HG03558 (cell line): ENCODE measurements around the gene ZAP70.
"Not testable (repeated sequence)": the region's sequence is repeated elsewhere in the genome, so short reads cannot be mapped to it uniquely, and the experiment has no call there.

ENCODE experiments used
- ATAC-seq: cut with Tn5 transposase; IDR thresholded peaks from one replicate; pipeline ENCODE4 v1.9.1; 2021; ENCODE audit warnings: moderate number of reproducible peaks; ENCODE audit not compliant: unreplicated experiment; ENCODE audit errors: extremely low read depth

ZAP70 gene

GRCh38 chr2:97713296-97714083, at the start of gene ZAP70:
TSS of gene ZAP70 (plus strand) at chr2:97713576. CDS start at chr2:97724037, 10,461 bp downstream.
- no peak for ATAC-seq

DNA sequence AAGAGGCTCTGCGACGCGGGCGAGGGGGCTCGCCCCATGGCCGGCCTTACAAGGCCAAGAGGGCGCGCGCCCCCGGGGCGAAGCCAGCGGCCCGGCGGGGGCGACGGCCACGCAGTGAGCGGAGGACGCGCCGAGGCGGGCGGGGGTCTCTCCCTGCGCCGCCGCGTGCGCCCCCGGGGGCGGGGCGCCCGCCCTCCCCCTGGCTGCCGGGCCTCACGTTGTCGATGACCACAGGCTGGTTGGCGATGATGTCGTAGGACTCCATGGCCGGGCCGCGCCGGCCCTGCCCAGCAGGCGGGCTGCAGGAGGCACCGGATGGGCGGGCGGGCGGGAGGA, 49.8 kb upstream of the ZAP70 start:
- peak; percentile 16 for ATAC-seq

GRCh38 chr2:97663962-97664635, 49.3 kb upstream of the ZAP70 start, which contains the start of gene ACTR1B:
TSS of gene ACTR1B (minus strand) at chr2:97664044. CDS start at chr2:97663890, 154 bp downstream.
- peak; percentile 80 for ATAC-seq

DNA sequence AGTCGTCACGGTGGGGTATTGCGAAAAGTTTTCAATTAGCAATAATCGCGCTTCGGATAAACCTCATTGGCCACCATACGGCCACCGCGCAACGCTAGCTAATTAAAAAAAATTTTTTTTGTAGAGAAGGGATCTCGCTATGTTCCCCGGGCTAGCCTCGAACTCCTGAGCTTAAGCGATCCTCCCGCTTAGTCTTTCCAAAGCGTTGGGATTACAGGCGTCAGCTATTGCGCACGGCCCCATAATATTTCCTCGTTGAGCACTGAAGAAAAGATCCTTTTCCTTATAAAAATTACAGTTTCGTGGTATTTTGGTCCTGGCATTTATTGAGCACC, 48.8 kb upstream of the ZAP70 start:
- ATAC-seq: no peak

DNA sequence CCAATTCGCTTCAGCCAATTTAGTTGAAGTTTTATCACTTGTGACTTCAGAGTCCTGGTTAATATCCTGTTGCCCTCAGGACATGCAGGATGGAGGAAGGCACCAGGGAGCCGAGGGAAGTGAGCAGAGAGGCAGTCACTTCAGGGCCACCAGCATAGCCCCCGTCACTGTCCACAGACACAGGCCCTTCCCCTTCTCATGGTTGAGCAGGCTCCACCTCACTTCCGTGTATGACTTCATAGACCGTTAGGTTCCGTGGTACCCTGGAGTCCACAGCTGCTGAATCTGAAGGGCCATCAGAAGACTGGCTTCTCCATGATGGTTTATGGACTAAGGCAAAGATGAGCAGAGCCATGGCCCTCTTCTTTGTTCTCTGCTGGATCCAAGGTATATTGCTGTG, 43.9 kb upstream of the ZAP70 start, which contains the start of gene C2orf92:
Gene C2orf92 (plus strand): TSS at position 266 of the 400 bp plus-strand sequence. CDS start 76 bp downstream, at position 342.
- no peak for ATAC-seq

- ATAC-seq: no peak
Observed at GRCh38 chr2:97670471-97670870, 42.9 kb upstream of the ZAP70 start.

GRCh38 chr2:97671526-97671925, 41.9 kb upstream of the ZAP70 start:
- no peak for ATAC-seq

DNA sequence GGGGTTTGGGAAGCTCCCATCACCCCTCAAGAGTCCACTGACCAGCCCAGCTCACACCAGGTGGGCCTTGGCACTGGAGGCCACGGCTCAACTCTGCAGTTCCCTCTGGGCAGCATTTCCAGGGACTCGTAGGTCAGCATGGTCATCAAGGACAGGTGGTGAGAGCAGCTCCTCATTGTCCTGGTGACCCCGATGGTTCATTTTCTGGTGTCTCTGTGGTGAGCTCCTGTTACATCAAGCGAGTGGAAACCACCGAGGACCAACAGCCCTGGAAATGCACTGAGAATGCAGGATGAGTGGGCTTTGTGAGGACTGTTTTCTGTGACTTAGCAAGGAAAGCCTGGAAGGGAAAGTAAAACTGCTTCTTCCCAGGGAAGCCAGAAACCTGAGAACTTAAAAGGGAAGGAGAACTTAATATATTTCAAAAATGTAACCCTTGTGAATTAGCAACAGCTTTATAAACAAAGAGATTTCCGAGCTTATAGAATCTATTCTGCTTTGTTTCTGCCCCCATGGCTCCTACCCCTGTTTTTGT, 40.7 kb upstream of the ZAP70 start:
- not testable (repeated sequence) for ATAC-seq

GRCh38 chr2:97673182-97673914, 40.0 kb upstream of the ZAP70 start:
- ATAC-seq: no peak

DNA sequence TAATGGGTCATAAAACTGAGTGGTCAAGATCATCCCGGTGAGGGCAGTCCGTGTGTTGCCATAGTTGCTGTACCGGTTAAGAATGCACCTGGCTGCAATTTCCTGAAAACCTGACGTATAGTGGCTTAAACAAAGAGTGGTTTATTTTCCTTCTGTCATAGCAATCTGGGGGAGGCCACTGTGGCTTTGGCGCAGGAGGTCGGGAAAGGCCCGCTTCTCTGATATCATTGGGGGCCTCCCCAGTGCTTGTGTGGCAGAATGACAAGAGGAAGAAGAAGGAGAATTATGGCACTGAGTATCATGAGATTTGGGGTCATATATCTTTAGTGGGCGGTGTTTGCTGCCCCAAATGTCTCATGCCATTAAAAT, 39.5 kb upstream of the ZAP70 start:
- no peak for ATAC-seq

DNA sequence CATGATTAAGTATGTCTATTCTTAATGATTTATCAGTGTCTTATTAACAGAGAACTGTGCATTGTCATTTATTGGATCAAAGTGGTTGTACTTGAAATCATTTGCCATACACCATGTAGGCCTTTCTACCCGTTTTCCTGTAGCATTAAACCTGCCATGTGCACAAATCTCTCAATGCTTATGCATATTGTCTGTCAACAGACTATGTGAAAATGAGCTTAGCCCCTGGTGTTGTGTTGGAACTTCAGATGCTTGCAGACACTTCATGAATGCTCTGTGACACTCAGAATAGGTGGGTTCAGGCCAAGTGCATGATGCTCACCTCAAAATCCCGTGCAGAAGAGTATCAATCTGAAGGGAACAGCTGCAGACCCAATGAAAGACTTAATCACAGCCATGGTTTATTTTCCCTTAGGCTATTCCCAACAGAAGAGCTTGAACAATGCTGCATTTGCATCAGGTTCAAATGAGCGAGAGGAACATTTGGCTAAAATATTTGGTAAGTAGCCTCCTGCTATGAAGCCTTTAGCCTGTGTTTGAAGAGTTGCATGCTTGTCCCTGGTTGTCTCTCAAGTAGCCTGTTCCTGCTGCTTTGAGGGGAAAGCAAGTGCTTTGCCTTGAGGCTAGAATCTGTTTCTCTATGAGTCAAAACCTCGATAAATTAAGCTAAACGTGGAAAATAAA, 37.8 kb upstream of the ZAP70 start:
- ATAC-seq: no peak

DNA sequence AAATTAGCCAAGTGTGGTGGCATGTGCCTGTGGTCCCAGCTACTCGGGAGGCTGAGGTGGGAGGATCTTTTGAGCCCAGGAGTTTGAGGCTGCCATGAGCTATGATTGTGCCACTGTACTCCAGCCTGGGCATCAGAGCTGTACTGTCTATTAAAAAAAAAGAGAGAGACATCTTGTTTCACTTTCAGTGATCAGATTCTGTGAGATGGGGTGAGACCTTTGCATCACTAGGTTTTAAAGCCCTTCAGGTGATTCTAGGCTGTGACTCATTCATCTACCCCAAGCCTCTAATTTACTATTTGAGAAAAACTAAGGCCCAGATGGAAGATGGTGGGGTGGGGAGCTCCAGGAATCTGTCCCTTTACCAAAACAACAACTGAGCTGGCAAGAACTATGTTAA, 36.8 kb upstream of the ZAP70 start:
- no peak for ATAC-seq

DNA sequence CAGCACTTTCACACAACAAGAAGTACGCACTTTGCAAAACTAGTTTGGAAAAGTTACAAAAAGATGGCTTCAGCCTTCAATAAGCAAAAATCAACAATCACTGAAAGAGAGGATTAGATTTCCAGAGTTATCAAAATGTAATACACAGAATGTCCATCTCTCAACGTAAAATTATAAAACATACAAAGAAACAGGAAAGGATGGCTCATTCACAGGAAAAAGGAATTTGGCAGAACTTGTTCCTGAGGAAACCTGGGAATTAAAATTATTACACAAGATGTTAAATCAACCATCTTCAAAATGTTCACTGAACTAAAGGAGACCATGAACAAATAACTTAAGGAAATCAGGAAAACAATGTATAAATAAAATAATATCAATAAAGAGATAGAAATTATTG, 35.9 kb upstream of the ZAP70 start:
- no peak for ATAC-seq

- ATAC-seq: no peak
Observed at GRCh38 chr2:97678298-97678697, 35.1 kb upstream of the ZAP70 start.

DNA sequence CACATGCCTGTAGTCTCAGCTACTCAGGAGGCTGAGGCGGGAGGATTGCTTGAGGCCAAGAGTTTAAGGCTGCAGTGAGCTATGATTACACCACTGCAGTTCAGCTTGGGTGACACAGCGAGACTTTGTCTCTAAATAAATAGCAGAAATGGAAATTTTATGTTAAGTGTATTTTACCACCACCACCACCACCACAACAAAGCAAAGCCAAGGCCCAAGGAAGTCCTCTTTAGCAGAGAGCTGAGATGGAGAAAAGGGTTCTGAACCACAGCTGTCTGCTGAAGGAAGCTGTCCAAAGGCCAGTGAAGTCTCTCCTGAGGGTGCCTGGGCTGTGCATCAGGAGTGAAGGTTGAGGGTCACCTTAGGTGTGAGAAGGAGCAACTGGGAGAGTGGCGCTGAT, 26.1 kb upstream of the ZAP70 start:
- ATAC-seq: not testable (repeated sequence)

DNA sequence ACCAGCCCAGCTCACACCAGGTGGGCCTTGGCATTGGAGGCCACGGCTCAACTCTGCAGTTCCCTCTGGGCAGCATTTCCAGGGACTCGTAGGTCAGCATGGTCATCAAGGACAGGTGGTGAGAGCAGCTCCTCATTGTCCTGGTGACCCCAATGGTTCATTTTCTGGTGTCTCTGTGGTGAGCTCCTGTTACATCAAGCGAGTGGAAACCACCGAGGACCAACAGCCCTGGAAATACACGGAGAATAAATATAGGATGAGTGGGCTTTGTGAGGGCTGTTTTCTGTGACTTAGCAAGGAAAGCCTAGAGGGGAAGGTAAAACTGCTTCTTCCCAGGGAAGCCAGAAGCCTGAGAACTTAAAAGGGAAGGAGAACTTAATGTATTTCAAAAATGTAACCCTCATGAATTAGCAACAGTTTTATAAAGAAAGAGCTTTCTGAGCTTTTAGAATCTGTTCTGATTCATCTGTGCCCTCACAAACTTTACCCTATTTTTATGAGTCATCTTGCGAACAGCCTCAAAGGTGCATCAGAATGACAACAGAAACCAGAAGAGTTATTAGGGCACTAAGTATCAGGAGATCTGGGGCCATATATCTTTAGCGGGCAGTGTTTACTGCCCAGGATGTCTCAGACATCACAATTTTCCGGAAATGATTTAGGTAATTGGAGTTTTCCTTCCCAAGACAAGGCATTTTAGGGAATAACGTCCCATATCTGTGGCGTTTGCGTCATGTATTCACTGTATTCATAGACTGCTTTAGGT, 25.1 kb upstream of the ZAP70 start:
- ATAC-seq: peak; percentile 46

- ATAC-seq: no peak
Observed at GRCh38 chr2:97691166-97691565, 22.2 kb upstream of the ZAP70 start.

- ATAC-seq: no peak
Observed at GRCh38 chr2:97693476-97693875, 19.9 kb upstream of the ZAP70 start.

DNA sequence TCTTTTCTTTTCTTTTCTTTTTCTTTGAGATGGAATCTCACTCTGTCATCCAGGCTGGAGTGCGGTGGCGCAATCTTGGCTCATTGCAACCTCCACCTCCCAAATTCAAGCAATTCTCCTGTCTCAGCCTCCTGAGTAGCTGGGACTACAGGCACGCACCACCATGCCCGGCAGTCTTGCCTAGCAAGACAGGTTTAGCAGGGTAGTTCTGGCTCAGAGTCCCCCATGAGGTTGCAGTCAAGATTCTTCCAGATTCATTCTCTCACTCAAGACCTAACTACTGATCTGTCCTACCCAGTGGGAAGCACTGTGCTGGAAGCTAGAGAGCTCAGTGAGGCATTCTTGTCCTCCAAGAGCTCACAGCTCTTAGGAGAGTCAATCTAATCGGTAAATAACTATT, 17.6 kb upstream of the ZAP70 start:
- ATAC-seq: no peak
